ENCODE measurements around the gene CCND2. TPM values are rescaled to one million over a fixed set of nuclear protein-coding genes. Genes with fewer than 3 reads are reported as not detected.

Gene CCND2
- total and polyA plus RNA-seq, 9 of the 15 experiments (the other 6 are each of a cell fraction or from before 2014, with no cell fraction given): 13.6 to 99.3 (median 39.6) TPM

DNA sequence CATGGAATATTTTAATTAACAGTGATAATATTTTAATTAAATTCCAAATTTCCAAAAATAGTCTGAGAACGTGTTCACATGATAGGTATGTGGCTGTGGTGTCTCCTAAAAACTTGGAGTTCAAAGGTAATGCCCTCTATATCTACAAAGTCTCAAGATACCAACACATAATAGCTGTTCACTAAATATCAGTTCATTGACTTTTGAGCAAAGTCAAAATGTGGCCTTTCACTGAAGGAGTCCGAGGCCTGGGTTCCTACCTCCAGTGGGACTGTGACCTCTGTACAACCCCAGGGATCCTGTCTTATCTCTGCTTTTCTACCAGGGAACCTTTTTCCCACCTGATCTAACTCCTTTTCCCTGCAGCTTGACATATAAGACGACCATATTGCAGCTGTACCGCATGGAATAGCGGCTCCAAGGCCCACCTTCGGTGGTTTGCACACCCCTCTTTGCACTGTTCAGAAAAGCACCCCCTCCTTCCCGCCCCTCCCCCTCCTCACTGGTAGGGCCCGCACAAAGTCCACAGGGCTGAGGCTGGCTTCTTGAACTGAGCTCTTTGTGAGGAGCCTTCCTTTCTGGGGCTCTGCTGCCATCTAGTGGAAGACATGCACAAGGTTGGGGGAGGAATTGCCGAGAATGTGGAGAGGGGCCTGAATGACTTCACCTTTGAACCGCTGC lies 3.1 kb downstream of the CCND2 start (continued):
- TF ChIP-seq, protein P1, sequence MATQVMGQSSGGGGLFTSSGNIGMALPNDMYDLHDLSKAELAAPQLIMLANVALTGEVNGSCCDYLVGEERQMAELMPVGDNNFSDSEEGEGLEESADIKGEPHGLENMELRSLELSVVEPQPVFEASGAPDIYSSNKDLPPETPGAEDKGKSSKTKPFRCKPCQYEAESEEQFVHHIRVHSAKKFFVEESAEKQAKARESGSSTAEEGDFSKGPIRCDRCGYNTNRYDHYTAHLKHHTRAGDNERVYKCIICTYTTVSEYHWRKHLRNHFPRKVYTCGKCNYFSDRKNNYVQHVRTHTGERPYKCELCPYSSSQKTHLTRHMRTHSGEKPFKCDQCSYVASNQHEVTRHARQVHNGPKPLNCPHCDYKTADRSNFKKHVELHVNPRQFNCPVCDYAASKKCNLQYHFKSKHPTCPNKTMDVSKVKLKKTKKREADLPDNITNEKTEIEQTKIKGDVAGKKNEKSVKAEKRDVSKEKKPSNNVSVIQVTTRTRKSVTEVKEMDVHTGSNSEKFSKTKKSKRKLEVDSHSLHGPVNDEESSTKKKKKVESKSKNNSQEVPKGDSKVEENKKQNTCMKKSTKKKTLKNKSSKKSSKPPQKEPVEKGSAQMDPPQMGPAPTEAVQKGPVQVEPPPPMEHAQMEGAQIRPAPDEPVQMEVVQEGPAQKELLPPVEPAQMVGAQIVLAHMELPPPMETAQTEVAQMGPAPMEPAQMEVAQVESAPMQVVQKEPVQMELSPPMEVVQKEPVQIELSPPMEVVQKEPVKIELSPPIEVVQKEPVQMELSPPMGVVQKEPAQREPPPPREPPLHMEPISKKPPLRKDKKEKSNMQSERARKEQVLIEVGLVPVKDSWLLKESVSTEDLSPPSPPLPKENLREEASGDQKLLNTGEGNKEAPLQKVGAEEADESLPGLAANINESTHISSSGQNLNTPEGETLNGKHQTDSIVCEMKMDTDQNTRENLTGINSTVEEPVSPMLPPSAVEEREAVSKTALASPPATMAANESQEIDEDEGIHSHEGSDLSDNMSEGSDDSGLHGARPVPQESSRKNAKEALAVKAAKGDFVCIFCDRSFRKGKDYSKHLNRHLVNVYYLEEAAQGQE (IDR thresholded peaks at IDR 0.05; ENCODE audit: borderline replicate concordance): peak; percentile 77
- TF ChIP-seq, protein P1 (CRISPR knock-in tag; IDR thresholded peaks at IDR 0.05; ENCODE audit: low read depth): no peak
- TF ChIP-seq FOXA3 (CRISPR knock-in tag; conservative IDR thresholded peaks at IDR 0.05 in 1 of 2, IDR thresholded peaks at IDR 0.05 in 1 of 2): no peak
- 0 out of 2 replicates have a peak, but pooled peaks have one; percentile 36 for TF ChIP-seq RBFOX2 (IDR thresholded peaks at IDR 0.05; ENCODE audit: low read depth, low read length)
- peak; percentile 52; the same call in 1 of the 2 replicates for TF ChIP-seq NR2C1 (IDR thresholded peaks at IDR 0.05)
- TF ChIP-seq NR2C1 (tag; IDR thresholded peaks at IDR 0.05): no peak
- TF ChIP-seq CTBP1 (IDR thresholded peaks at IDR 0.05; ENCODE audit: borderline replicate concordance): 0 out of 2 replicates have a peak, but pooled peaks have one; percentile 13
- peak; percentile 80; the same call in 1 of the 2 replicates for TF ChIP-seq CC2D1A (IDR thresholded peaks at IDR 0.05)
- peak; percentile 21; the same call in 1 of the 2 replicates for TF ChIP-seq ARID2 (IDR thresholded peaks at IDR 0.05)
- TF ChIP-seq MLLT1 (IDR thresholded peaks at IDR 0.05): peak in 1 of 2 experiments; percentile 32; a peak in 1 of 4 replicates
- no peak for TF ChIP-seq ZNF354B (CRISPR knock-in tag; IDR thresholded peaks at IDR 0.05)
- peak; percentile 28 for TF ChIP-seq BRD9 (IDR thresholded peaks at IDR 0.05; ENCODE audit: low read depth, partially characterized antibody)
- no peak for TF ChIP-seq GABPB2 (CRISPR knock-in tag; conservative IDR thresholded peaks at IDR 0.05)
- TF ChIP-seq, protein P2, sequence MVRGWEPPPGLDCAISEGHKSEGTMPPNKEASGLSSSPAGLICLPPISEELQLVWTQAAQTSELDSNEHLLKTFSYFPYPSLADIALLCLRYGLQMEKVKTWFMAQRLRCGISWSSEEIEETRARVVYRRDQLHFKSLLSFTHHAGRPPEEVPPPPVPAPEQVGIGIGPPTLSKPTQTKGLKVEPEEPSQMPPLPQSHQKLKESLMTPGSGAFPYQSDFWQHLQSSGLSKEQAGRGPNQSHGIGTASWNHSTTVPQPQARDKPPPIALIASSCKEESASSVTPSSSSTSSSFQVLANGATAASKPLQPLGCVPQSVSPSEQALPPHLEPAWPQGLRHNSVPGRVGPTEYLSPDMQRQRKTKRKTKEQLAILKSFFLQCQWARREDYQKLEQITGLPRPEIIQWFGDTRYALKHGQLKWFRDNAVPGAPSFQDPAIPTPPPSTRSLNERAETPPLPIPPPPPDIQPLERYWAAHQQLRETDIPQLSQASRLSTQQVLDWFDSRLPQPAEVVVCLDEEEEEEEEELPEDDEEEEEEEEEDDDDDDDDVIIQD (CRISPR knock-in tag; IDR thresholded peaks at IDR 0.05): no peak
- TF ChIP-seq SMC3 (conservative IDR thresholded peaks at IDR 0.05; ENCODE audit: insufficient read depth, low read depth, low read length): peak; percentile 83
- 0 out of 2 replicates have a peak, but pooled peaks have one; percentile 32 for TF ChIP-seq DPF2 (IDR thresholded peaks at IDR 0.05)
- TF ChIP-seq STAG1 (CRISPR knock-in tag; IDR thresholded peaks at IDR 0.05; ENCODE audit: borderline replicate concordance): no peak; the same call in 1 of the 2 replicates
- peak; percentile 84; the same call in 1 of the 2 replicates for TF ChIP-seq ATF7 (IDR thresholded peaks at IDR 0.05)
- TF ChIP-seq TEAD2 (tag; IDR thresholded peaks at IDR 0.05): peak; percentile 93

Data from K562 (cell line).